Astrocyte (in vitro differentiated cells and primary cell): Measurements from ENCODE around the gene OR6K2.

Experiments
- CTCF ChIP-seq: IDR thresholded peaks from 2 replicates; pipeline ENCODE4 v1.5.1; 2011; ENCODE audit warnings: low read depth, mild to moderate bottlenecking, inconsistent platforms, low read length, moderate library complexity; ENCODE audit not compliant: insufficient read depth
- EZH2 ChIP-seq: IDR thresholded peaks from 2 replicates; pipeline ENCODE4 v1.6.1; 2012; ENCODE audit warnings: mild to moderate bottlenecking, low read length, inconsistent platforms; ENCODE audit not compliant: insufficient read depth

GRCh38 chr1:158686111-158687009 lies 14.1 kb downstream of the OR6K2 start, which contains the start of gene SPTA1:
- TF ChIP-seq CTCF (no peak), EZH2 (no peak)
